ENCODE results near the gene COL18A1. TPM values are rescaled to one million over a fixed set of nuclear protein-coding genes. Genes with fewer than 3 reads are reported as not detected.
"Not testable (repeated sequence)": the region's sequence is repeated elsewhere in the genome, so short reads cannot be mapped to it uniquely, and the experiment has no call there.

COL18A1 gene
- total RNA-seq, 1 donor from 2014 or later, result 52.6 TPM

- Histone ChIP-seq H3K36me3 (no peaks in the 10 kb centered on the region), H4K20me1 (ENCODE audit: low read depth) (no peaks in the 10 kb centered on the region), H3K79me2 (ENCODE audit: low read depth) (no peaks in the 10 kb centered on the region), H2AFZ (replicated peaks) (no peak overlapping the region), H3K27ac (no peak overlapping the region), H3K27me3 (no peaks in the 10 kb centered on the region), H3K4me2 (no peak overlapping the region), H3F3A (ENCODE audit: low read depth) (peaks cover 12% of the 10 kb centered on the region), H3K9ac (no peak overlapping the region), H3K9me3 (ENCODE audit: low read depth) (no peaks in the 10 kb centered on the region), H3K4me1 (peaks cover 36% of the 10 kb centered on the region), H3K4me3 (no peak overlapping the region)
- Mint-ChIP-seq H3K36me3 (no peaks in the 10 kb centered on the region), H3K9me3 (peaks cover 5% of the 10 kb centered on the region), H3K4me3 (no peak overlapping the region), H3K27me3 (ENCODE audit: insufficient read depth, low read depth) (peaks cover 9% of the 10 kb centered on the region), H3K4me1 (peaks cover 55% of the 10 kb centered on the region), H3K27ac (peak overlapping the region; percentile 83)
- DNase-seq (ENCODE audit: low spot score), result no peak
- TF ChIP-seq CTCF (IDR thresholded peaks at IDR 0.05) (no peak), EZH2 (IDR thresholded peaks at IDR 0.05) (no peak), EZH2phosphoT487 (IDR thresholded peaks at IDR 0.05) (no peak)
These were observed 38.0 kb upstream of the COL18A1 start for GRCh38 chr21:45366931-45367401.

- no peak for DNase-seq (ENCODE audit: low spot score)
- Mint-ChIP-seq H3K4me1 (peaks cover 49% of the 10 kb centered on the region), H3K27me3 (ENCODE audit: insufficient read depth, low read depth) (peaks cover 9% of the 10 kb centered on the region), H3K9me3 (peaks cover 8% of the 10 kb centered on the region), H3K36me3 (no peaks in the 10 kb centered on the region), H3K4me3 (no peak overlapping the region), H3K27ac (peak overlapping the region; percentile 88)
- Histone ChIP-seq H3F3A (ENCODE audit: low read depth) (peaks cover 12% of the 10 kb centered on the region), H4K20me1 (ENCODE audit: low read depth) (no peaks in the 10 kb centered on the region), H3K27ac (no peak overlapping the region), H3K4me3 (no peak overlapping the region), H3K79me2 (ENCODE audit: low read depth) (no peaks in the 10 kb centered on the region), H3K4me2 (no peak overlapping the region), H3K4me1 (peaks cover 29% of the 10 kb centered on the region), H3K27me3 (no peaks in the 10 kb centered on the region), H3K9ac (no peak overlapping the region), H3K9me3 (ENCODE audit: low read depth) (no peaks in the 10 kb centered on the region), H3K36me3 (no peaks in the 10 kb centered on the region), H2AFZ (replicated peaks) (no peak overlapping the region)
- TF ChIP-seq EZH2 (IDR thresholded peaks at IDR 0.05) (no peak), CTCF (IDR thresholded peaks at IDR 0.05) (no peak), EZH2phosphoT487 (IDR thresholded peaks at IDR 0.05) (no peak)
These were observed 37.3 kb upstream of the COL18A1 start for GRCh38 chr21:45367402-45368351.

- Histone ChIP-seq H3K4me1 (peaks cover 28% of the 10 kb centered on the region), H3F3A (ENCODE audit: low read depth) (peaks cover 12% of the 10 kb centered on the region)
- not testable (repeated sequence) for H3K4me2 ChIP-seq; H4K20me1 ChIP-seq (ENCODE audit: low read depth); H3K36me3 Mint-ChIP-seq; H3K27me3 ChIP-seq; H3K9me3 ChIP-seq (ENCODE audit: low read depth); H3K27ac Mint-ChIP-seq; H3K79me2 ChIP-seq (ENCODE audit: low read depth); H3K36me3 ChIP-seq; H3K27me3 Mint-ChIP-seq (ENCODE audit: insufficient read depth, low read depth); DNase-seq (ENCODE audit: low spot score); H2AFZ ChIP-seq (replicated peaks); H3K27ac ChIP-seq; H3K4me3 Mint-ChIP-seq; H3K4me3 ChIP-seq; H3K9ac ChIP-seq
- peaks cover 15% of the 10 kb centered on the region for H3K9me3 Mint-ChIP-seq
- peaks cover 48% of the 10 kb centered on the region for H3K4me1 Mint-ChIP-seq
These were observed 35.9 kb upstream of the COL18A1 start for GRCh38 chr21:45369018-45369417.

GRCh38 chr21:45370575-45370974, 34.4 kb upstream of the COL18A1 start:
- Mint-ChIP-seq H3K27me3 (ENCODE audit: insufficient read depth, low read depth) (peaks cover 11% of the 10 kb centered on the region), H3K27ac (peak overlapping the region; percentile 9), H3K4me1 (peaks cover 39% of the 10 kb centered on the region), H3K4me3 (no peak overlapping the region), H3K9me3 (peaks cover 19% of the 10 kb centered on the region), H3K36me3 (no peaks in the 10 kb centered on the region)
- Histone ChIP-seq H3K79me2 (ENCODE audit: low read depth) (no peaks in the 10 kb centered on the region), H3K4me1 (peaks cover 22% of the 10 kb centered on the region), H3F3A (ENCODE audit: low read depth) (peaks cover 12% of the 10 kb centered on the region), H3K9me3 (ENCODE audit: low read depth) (no peaks in the 10 kb centered on the region), H2AFZ (replicated peaks) (no peak overlapping the region), H3K9ac (no peak overlapping the region), H4K20me1 (ENCODE audit: low read depth) (no peaks in the 10 kb centered on the region), H3K36me3 (no peaks in the 10 kb centered on the region), H3K4me2 (no peak overlapping the region), H3K4me3 (no peak overlapping the region), H3K27ac (no peak overlapping the region), H3K27me3 (no peaks in the 10 kb centered on the region)
- no peak for DNase-seq (ENCODE audit: low spot score)
- TF ChIP-seq CTCF (IDR thresholded peaks at IDR 0.05) (no peak), EZH2 (IDR thresholded peaks at IDR 0.05) (no peak), EZH2phosphoT487 (IDR thresholded peaks at IDR 0.05) (no peak)
